ENCODE measurements around the gene JAG2.

Gene JAG2

GRCh38 chr14:105102893-105103292 lies 65.7 kb downstream of the JAG2 start:
- H4K20me1 ChIP-seq (ENCODE audit: insufficient read depth, low read length), result no peaks in the 10 kb centered on the region
- H2AFZ ChIP-seq (ENCODE audit: low read length), result no peak overlapping the region
- no peak overlapping the region for H3K27ac ChIP-seq (ENCODE audit: low read depth, low read length, poor library complexity, severe bottlenecking)
- no peak overlapping the region for H3K9ac ChIP-seq (ENCODE audit: low read length)
- H3K9me2 ChIP-seq (ENCODE audit: low read depth, low read length), result no peaks in the 10 kb centered on the region
- peaks cover 15% of the 10 kb centered on the region; the same call in 1 of the 2 replicates for H3K27me3 ChIP-seq (ENCODE audit: insufficient read depth, low read length)
- H3K79me2 ChIP-seq (ENCODE audit: insufficient read depth, low read length), result no peaks in the 10 kb centered on the region
- no peaks in the 10 kb centered on the region for H3K4me1 ChIP-seq (ENCODE audit: insufficient read depth, low read length, severe bottlenecking)
- no peak overlapping the region for H3K4me2 ChIP-seq (ENCODE audit: low read length)
- no peaks in the 10 kb centered on the region for H3F3A ChIP-seq (ENCODE audit: insufficient read depth, low read length)
- H3K36me3 ChIP-seq (ENCODE audit: insufficient read depth, low read length), result no peaks in the 10 kb centered on the region; the same call in 1 of the 2 replicates
- peaks cover 6% of the 10 kb centered on the region for H3K9me3 ChIP-seq (ENCODE audit: low read length)
- TF ChIP-seq EZH2 (IDR thresholded peaks at IDR 0.05; ENCODE audit: borderline replicate concordance, low read length) (no peak), CTCF (IDR thresholded peaks at IDR 0.05; ENCODE audit: low read length) (no peak)
- no peak overlapping the region for H3K4me3 ChIP-seq (ENCODE audit: low read depth, low read length, poor library complexity, severe bottlenecking)

- H3K79me2 ChIP-seq (ENCODE audit: insufficient read depth, low read length), result no peaks in the 10 kb centered on the region
- no peak overlapping the region for H3K27ac ChIP-seq (ENCODE audit: low read depth, low read length, poor library complexity, severe bottlenecking)
- H3K36me3 ChIP-seq (ENCODE audit: insufficient read depth, low read length), result no peaks in the 10 kb centered on the region; the same call in 1 of the 2 replicates
- H3K9me2 ChIP-seq (ENCODE audit: low read depth, low read length), result no peaks in the 10 kb centered on the region
- H3K9me3 ChIP-seq (ENCODE audit: low read length), result peaks cover 6% of the 10 kb centered on the region
- no peak for TF ChIP-seq EZH2 (IDR thresholded peaks at IDR 0.05; ENCODE audit: borderline replicate concordance, low read length)
- TF ChIP-seq CTCF (IDR thresholded peaks at IDR 0.05; ENCODE audit: low read length), result no peak
- no peaks in the 10 kb centered on the region for H3K4me1 ChIP-seq (ENCODE audit: insufficient read depth, low read length, severe bottlenecking)
- H2AFZ ChIP-seq (ENCODE audit: low read length), result no peak overlapping the region
- H3K9ac ChIP-seq (ENCODE audit: low read length), result no peak overlapping the region
- no peaks in the 10 kb centered on the region for H3F3A ChIP-seq (ENCODE audit: insufficient read depth, low read length)
- no peak overlapping the region for H3K4me2 ChIP-seq (ENCODE audit: low read length)
- no peak overlapping the region for H3K4me3 ChIP-seq (ENCODE audit: low read depth, low read length, poor library complexity, severe bottlenecking)
- peaks cover 20% of the 10 kb centered on the region; the same call in 1 of the 2 replicates for H3K27me3 ChIP-seq (ENCODE audit: insufficient read depth, low read length)
- no peaks in the 10 kb centered on the region for H4K20me1 ChIP-seq (ENCODE audit: insufficient read depth, low read length)
Observed at GRCh38 chr14:105102361-105102870, 66.2 kb downstream of the JAG2 start.

DNA sequence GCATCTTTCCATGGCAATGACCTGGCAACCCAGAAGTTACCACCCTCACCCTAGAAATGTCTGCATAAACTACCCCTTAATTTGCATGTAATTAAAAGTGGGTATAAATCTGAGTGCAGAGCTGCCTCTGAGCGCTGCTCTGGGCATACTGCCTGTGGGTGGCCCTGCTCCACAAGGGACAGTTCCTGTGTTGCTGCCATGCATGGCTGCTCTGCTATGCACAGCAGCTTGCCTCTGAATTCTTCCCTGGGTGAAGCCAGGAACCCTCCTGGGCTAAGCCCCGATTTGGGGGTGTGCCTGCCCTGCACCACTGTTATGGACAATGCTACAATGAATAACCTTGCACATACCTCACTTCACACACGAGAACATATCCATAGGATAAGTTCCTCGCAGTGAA lies 67.7 kb downstream of the JAG2 start:
- peaks cover 6% of the 10 kb centered on the region for H3K9me3 ChIP-seq (ENCODE audit: low read length)
- no peak overlapping the region for H3K27ac ChIP-seq (ENCODE audit: low read depth, low read length, poor library complexity, severe bottlenecking)
- H3K4me3 ChIP-seq (ENCODE audit: low read depth, low read length, poor library complexity, severe bottlenecking), result no peak overlapping the region
- H3K4me2 ChIP-seq (ENCODE audit: low read length), result no peak overlapping the region
- no peaks in the 10 kb centered on the region for H3K79me2 ChIP-seq (ENCODE audit: insufficient read depth, low read length)
- H3K36me3 ChIP-seq (ENCODE audit: insufficient read depth, low read length), result no peaks in the 10 kb centered on the region; the same call in 1 of the 2 replicates
- H2AFZ ChIP-seq (ENCODE audit: low read length), result no peak overlapping the region
- no peaks in the 10 kb centered on the region for H3K9me2 ChIP-seq (ENCODE audit: low read depth, low read length)
- H3K9ac ChIP-seq (ENCODE audit: low read length), result no peak overlapping the region
- H3K27me3 ChIP-seq (ENCODE audit: insufficient read depth, low read length), result peaks cover 20% of the 10 kb centered on the region; the same call in 1 of the 2 replicates
- no peaks in the 10 kb centered on the region for H4K20me1 ChIP-seq (ENCODE audit: insufficient read depth, low read length)
- TF ChIP-seq EZH2 (IDR thresholded peaks at IDR 0.05; ENCODE audit: borderline replicate concordance, low read length), result no peak
- TF ChIP-seq CTCF (IDR thresholded peaks at IDR 0.05; ENCODE audit: low read length), result no peak
- no peaks in the 10 kb centered on the region for H3F3A ChIP-seq (ENCODE audit: insufficient read depth, low read length)
- no peaks in the 10 kb centered on the region for H3K4me1 ChIP-seq (ENCODE audit: insufficient read depth, low read length, severe bottlenecking)
